HEK293 (cell line): ENCODE results near the gene FGF3.

ENCODE experiments used
- CTCF ChIA-PET: fragments of 350-600 bp; formaldehyde crosslinking; extraction: SDS; loops from one replicate; lab custom pipeline; 2021; ENCODE audit warnings: antibody characterized with exemption; lab: Yijun Ruan, JAX
- POLR2A ChIA-PET: fragments of 300-600 bp; formaldehyde crosslinking; extraction: SDS; loops from one replicate; lab custom pipeline; 2020; ENCODE audit warnings: antibody characterized with exemption, inconsistent platforms; lab: Yijun Ruan, JAX
- H3K27ac ChIP-seq: fragments of 200-500 bp; sonication (Bioruptor generic); 2 replicates; pipeline ENCODE4 v1.5.1; 2014; ENCODE audit warnings: low read depth, low read length, control low read depth, inconsistent platforms; ENCODE audit errors: extremely low read depth
- H3K36me3 ChIP-seq, 2 experiments: fragments of 200-500 bp in 1 of 2; sonication (Bioruptor generic) in 1 of 2; 1 replicate in 1 of 2; 2 replicates in 1 of 2; pipeline ENCODE4 v1.5.1; 2014 to 2017; ENCODE audit warnings: inconsistent platforms in 2 of 2, low read length in 2 of 2; ENCODE audit not compliant: control insufficient read depth in 2 of 2, insufficient read depth in 1 of 2
- H3K4me1 ChIP-seq: fragments of 200-500 bp; sonication (Bioruptor generic); 2 replicates; pipeline ENCODE4 v1.5.1; 2014; ENCODE audit warnings: mild to moderate bottlenecking, low read length, inconsistent platforms; ENCODE audit not compliant: control insufficient read depth, insufficient read depth
- H3K4me3 ChIP-seq: 2 replicates; pipeline ENCODE4 v1.5.1; 2011; ENCODE audit warnings: low read depth, mild to moderate bottlenecking, control low read depth, low read length, moderate library complexity
- H3K9me3 ChIP-seq: fragments of 200-500 bp; sonication (Bioruptor generic); 2 replicates; pipeline ENCODE4 v1.5.1; 2014; ENCODE audit warnings: low read depth, low read length, inconsistent platforms; ENCODE audit not compliant: control insufficient read depth, insufficient read depth
- HOXC10 ChIP-seq: sonication (generic); formaldehyde crosslinking; IDR thresholded peaks from 2 replicates; pipeline ENCODE4 v1.8.1; 2023; ENCODE audit warnings: mild to moderate bottlenecking, missing genetic modification reagents
- KLF7 ChIP-seq: fragments of 450-650 bp; formaldehyde crosslinking; IDR thresholded peaks from 2 replicates; pipeline ENCODE4 v1.5.1; 2016; ENCODE audit warnings: missing biosample characterization, missing genetic modification characterization, borderline replicate concordance
- KLF9 ChIP-seq: fragments of 450-650 bp; formaldehyde crosslinking; IDR thresholded peaks from 2 replicates; pipeline ENCODE4 v1.5.1; 2016; ENCODE audit warnings: missing biosample characterization, missing genetic modification characterization, low read depth
- MYNN ChIP-seq: fragments of 450-650 bp; formaldehyde crosslinking; IDR thresholded peaks from 2 replicates; pipeline ENCODE4 v1.5.1; 2016; ENCODE audit warnings: missing biosample characterization, missing genetic modification characterization, borderline replicate concordance
- PRDM2 ChIP-seq: fragments of 450-650 bp; formaldehyde crosslinking; IDR thresholded peaks from 2 replicates; pipeline ENCODE4 v1.5.1; 2016; ENCODE audit warnings: missing biosample characterization, missing genetic modification characterization, borderline replicate concordance
- REST ChIP-seq: fragments of 450-650 bp; formaldehyde crosslinking; IDR thresholded peaks from 2 replicates; pipeline ENCODE4 v1.5.1; 2016; ENCODE audit warnings: missing biosample characterization, missing genetic modification characterization
- SCRT2 ChIP-seq: fragments of 450-650 bp; formaldehyde crosslinking; IDR thresholded peaks from 2 replicates; pipeline ENCODE4 v1.5.1; 2016; ENCODE audit warnings: missing biosample characterization, missing genetic modification characterization
- ZBTB6 ChIP-seq: fragments of 450-650 bp; formaldehyde crosslinking; IDR thresholded peaks from 2 replicates; pipeline ENCODE4 v1.5.1; 2017; ENCODE audit warnings: missing biosample characterization, missing genetic modification characterization
- ZFHX2 ChIP-seq: fragments of 450-650 bp; formaldehyde crosslinking; conservative IDR thresholded peaks from 2 replicates; pipeline ENCODE4 v1.5.1; 2016; ENCODE audit warnings: missing biosample characterization, missing genetic modification characterization
- ZFP3 ChIP-seq: fragments of 450-650 bp; formaldehyde crosslinking; IDR thresholded peaks from 2 replicates; pipeline ENCODE4 v1.5.1; 2016; ENCODE audit warnings: low read depth, missing biosample characterization, missing genetic modification characterization
- ZNF10 ChIP-seq: fragments of 450-650 bp; formaldehyde crosslinking; IDR thresholded peaks from 2 replicates; pipeline ENCODE4 v1.5.1; 2017; ENCODE audit warnings: missing biosample characterization, missing genetic modification characterization
- ZNF112 ChIP-seq: fragments of 450-650 bp; formaldehyde crosslinking; IDR thresholded peaks from 2 replicates; pipeline ENCODE4 v1.5.0; 2017; ENCODE audit warnings: missing biosample characterization, missing genetic modification characterization
- ZNF114 ChIP-seq: fragments of 450-650 bp; formaldehyde crosslinking; IDR thresholded peaks from 2 replicates; pipeline ENCODE4 v1.5.0; 2017; ENCODE audit warnings: missing biosample characterization, missing genetic modification characterization
- ZNF138 ChIP-seq: fragments of 450-650 bp; formaldehyde crosslinking; IDR thresholded peaks from 2 replicates; pipeline ENCODE4 v1.5.1; 2016; ENCODE audit warnings: missing biosample characterization, missing genetic modification characterization, borderline replicate concordance
- ZNF221 ChIP-seq: fragments of 450-650 bp; formaldehyde crosslinking; IDR thresholded peaks from 2 replicates; pipeline ENCODE4 v1.5.1; 2017; ENCODE audit warnings: missing biosample characterization, missing genetic modification characterization, borderline replicate concordance
- ZNF24 ChIP-seq: fragments of 450-650 bp; formaldehyde crosslinking; IDR thresholded peaks from 2 replicates; pipeline ENCODE4 v1.5.1; 2016; ENCODE audit warnings: missing biosample characterization, missing genetic modification characterization
- ZNF266 ChIP-seq: fragments of 450-650 bp; formaldehyde crosslinking; IDR thresholded peaks from 2 replicates; pipeline ENCODE4 v1.5.1; 2016; ENCODE audit warnings: missing biosample characterization, missing genetic modification characterization, low read depth
- ZNF324 ChIP-seq: fragments of 450-650 bp; formaldehyde crosslinking; IDR thresholded peaks from 2 replicates; pipeline ENCODE4 v1.5.1; 2016; ENCODE audit warnings: missing biosample characterization, missing genetic modification characterization
- ZNF350 ChIP-seq: fragments of 450-650 bp; formaldehyde crosslinking; IDR thresholded peaks from 2 replicates; pipeline ENCODE4 v1.5.0; 2017; ENCODE audit warnings: missing biosample characterization, mild to moderate bottlenecking, missing genetic modification characterization
- ZNF473 ChIP-seq: fragments of 450-650 bp; formaldehyde crosslinking; IDR thresholded peaks from 2 replicates; pipeline ENCODE4 v1.5.1; 2017; ENCODE audit warnings: missing biosample characterization, missing genetic modification characterization
- ZNF623 ChIP-seq: fragments of 450-650 bp; formaldehyde crosslinking; IDR thresholded peaks from 2 replicates; pipeline ENCODE4 v1.5.1; 2016; ENCODE audit warnings: missing biosample characterization, missing genetic modification characterization
- ZNF658 ChIP-seq: fragments of 450-650 bp; formaldehyde crosslinking; IDR thresholded peaks from 2 replicates; pipeline ENCODE4; 2016; ENCODE audit warnings: missing biosample characterization, missing genetic modification characterization
- ZNF670 ChIP-seq: fragments of 450-650 bp; formaldehyde crosslinking; IDR thresholded peaks from 2 replicates; pipeline ENCODE4 v1.5.1; 2016; ENCODE audit warnings: missing biosample characterization, missing genetic modification characterization, low read depth
- ZNF692 ChIP-seq: fragments of 450-650 bp; formaldehyde crosslinking; IDR thresholded peaks from 2 replicates; pipeline ENCODE4 v1.5.1; 2016; ENCODE audit warnings: missing biosample characterization, missing genetic modification characterization
- ZNF791 ChIP-seq: fragments of 450-650 bp; formaldehyde crosslinking; IDR thresholded peaks from 2 replicates; pipeline ENCODE4 v1.5.1; 2016; ENCODE audit warnings: missing biosample characterization, missing genetic modification characterization

FGF3 gene

GRCh38 chr11:69862331-69862771 lies 43.1 kb upstream of the FGF3 start:
- Histone ChIP-seq H3K4me1 (no peaks in the 10 kb centered on the region), H3K36me3 (no peaks in the 10 kb centered on the region), H3K27ac (no peak overlapping the region), H3K9me3 (no peaks in the 10 kb centered on the region), H3K4me3 (no peak overlapping the region)
- TF ChIP-seq KLF7 (tag by site-specific recombination): no peak
- TF ChIP-seq ZNF692 (tag by site-specific recombination): no peak
- no peak for TF ChIP-seq ZNF350
- no peak for TF ChIP-seq ZNF658 (tag by site-specific recombination)
- TF ChIP-seq ZNF138 (tag by site-specific recombination): no peak
- no peak for TF ChIP-seq ZNF24 (tag by site-specific recombination)
- TF ChIP-seq MYNN: no peak
- TF ChIP-seq HOXC10 (CRISPR knock-in tag): no peak
- TF ChIP-seq ZNF324 (tag by site-specific recombination): no peak
- TF ChIP-seq ZFHX2 (tag by site-specific recombination): no peak
- TF ChIP-seq ZNF112 (tag by site-specific recombination): no peak
- TF ChIP-seq ZNF114 (tag by site-specific recombination): no peak
- no peak for TF ChIP-seq PRDM2 (tag by site-specific recombination)
- CTCF ChIA-PET: interaction anchor here (0.6 kb wide), 1 partner anchor 514 kb away, joined by 4 read pairs; no protein-coding TSS in a partner anchor
- POLR2A ChIA-PET: no interaction called here

- H3K4me3 ChIP-seq: no peak overlapping the region
- CTCF ChIA-PET: interaction anchor here (0.6 kb wide), 1 partner anchor 514 kb away, joined by 4 read pairs; no protein-coding TSS in a partner anchor
- POLR2A ChIA-PET: no interaction called here
- H3K36me3 ChIP-seq: no peaks in the 10 kb centered on the region
- no peak overlapping the region for H3K27ac ChIP-seq
- no peaks in the 10 kb centered on the region for H3K9me3 ChIP-seq
- H3K4me1 ChIP-seq: no peaks in the 10 kb centered on the region
- TF ChIP-seq ZNF791 (tag by site-specific recombination): no peak
- no peak for TF ChIP-seq ZNF670 (tag by site-specific recombination)
- no peak for TF ChIP-seq ZNF266
- TF ChIP-seq ZNF473 (tag by site-specific recombination): no peak
- no peak for TF ChIP-seq KLF9
- no peak for TF ChIP-seq ZNF623 (tag by site-specific recombination)
- TF ChIP-seq HOXC10 (CRISPR knock-in tag): no peak
- TF ChIP-seq ZNF10 (tag by site-specific recombination): no peak
- TF ChIP-seq REST: no peak
- no peak for TF ChIP-seq SCRT2 (tag by site-specific recombination)
- TF ChIP-seq ZBTB6 (tag by site-specific recombination): no peak
- TF ChIP-seq KLF7 (tag by site-specific recombination): no peak
- TF ChIP-seq ZNF221: no peak
- no peak for TF ChIP-seq ZFP3
Measured at GRCh38 chr11:69861901-69862300, 42.7 kb upstream of the FGF3 start.
